ENCODE results near the gene DACH2. TPM values are rescaled to one million over a fixed set of nuclear protein-coding genes. Genes with fewer than 3 reads are reported as not detected.
A peak's percentile ranks its signal among the peaks of the same experiment; 100 is the strongest.

Gene DACH2
- total RNA-seq, 1 donor from 2014 or later: not detected

DNA sequence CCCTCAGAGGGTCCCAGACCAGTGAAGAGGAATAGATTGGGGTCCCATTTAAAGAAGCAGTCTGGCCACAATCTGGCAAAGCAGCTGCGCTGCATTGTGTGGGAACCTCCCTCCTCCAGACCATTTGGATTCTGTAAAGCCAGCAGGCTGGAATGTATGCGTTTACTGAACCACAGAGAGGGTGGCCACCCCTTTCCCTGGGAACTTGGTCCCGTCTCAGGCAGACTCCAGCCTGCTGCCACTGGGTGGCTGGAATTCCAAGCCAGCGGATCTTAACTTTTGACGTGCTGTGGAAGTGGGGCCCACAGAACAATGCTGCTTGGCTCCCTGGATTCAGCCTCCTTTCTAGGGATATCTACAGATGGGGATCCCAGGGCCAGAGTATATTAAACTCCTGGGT is 307.2 kb downstream of the DACH2 start:
- Mint-ChIP-seq H3K27me3 (ENCODE audit: low read depth) (no peaks in the 10 kb centered on the region), H3K9me3 (ENCODE audit: low read depth) (peaks cover 33% of the 10 kb centered on the region), H3K4me1 (ENCODE audit: low read depth) (no peaks in the 10 kb centered on the region), H3K4me3 (ENCODE audit: unreplicated experiment) (no peak overlapping the region), H3K36me3 (ENCODE audit: low read depth) (no peaks in the 10 kb centered on the region), H3K27ac (ENCODE audit: unreplicated experiment) (no peak overlapping the region)
- TF ChIP-seq, protein P1, sequence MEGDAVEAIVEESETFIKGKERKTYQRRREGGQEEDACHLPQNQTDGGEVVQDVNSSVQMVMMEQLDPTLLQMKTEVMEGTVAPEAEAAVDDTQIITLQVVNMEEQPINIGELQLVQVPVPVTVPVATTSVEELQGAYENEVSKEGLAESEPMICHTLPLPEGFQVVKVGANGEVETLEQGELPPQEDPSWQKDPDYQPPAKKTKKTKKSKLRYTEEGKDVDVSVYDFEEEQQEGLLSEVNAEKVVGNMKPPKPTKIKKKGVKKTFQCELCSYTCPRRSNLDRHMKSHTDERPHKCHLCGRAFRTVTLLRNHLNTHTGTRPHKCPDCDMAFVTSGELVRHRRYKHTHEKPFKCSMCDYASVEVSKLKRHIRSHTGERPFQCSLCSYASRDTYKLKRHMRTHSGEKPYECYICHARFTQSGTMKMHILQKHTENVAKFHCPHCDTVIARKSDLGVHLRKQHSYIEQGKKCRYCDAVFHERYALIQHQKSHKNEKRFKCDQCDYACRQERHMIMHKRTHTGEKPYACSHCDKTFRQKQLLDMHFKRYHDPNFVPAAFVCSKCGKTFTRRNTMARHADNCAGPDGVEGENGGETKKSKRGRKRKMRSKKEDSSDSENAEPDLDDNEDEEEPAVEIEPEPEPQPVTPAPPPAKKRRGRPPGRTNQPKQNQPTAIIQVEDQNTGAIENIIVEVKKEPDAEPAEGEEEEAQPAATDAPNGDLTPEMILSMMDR (IDR thresholded peaks at IDR 0.05): no peak
- DNase-seq (ENCODE audit: low spot score): no peak

DNA sequence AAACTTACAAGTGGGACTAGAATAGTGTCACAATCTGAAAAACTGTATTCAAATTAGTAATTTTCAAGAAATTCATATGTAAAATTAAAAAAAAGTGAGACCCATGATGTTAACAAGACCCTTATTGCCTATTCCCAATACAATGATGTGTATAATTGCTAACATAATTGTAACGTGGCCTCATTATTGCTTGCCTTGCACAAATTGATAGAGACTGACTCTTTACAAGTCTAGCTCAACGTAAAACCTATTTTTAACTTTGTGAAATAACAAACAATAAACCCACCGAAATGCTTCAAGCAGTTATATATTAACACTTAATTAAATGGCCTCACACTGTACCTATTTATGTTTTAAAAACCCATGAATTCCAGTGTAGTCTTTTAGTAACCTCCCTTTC is 312.5 kb downstream of the DACH2 start:
- Mint-ChIP-seq H3K27me3 (ENCODE audit: low read depth) (no peaks in the 10 kb centered on the region), H3K27ac (ENCODE audit: unreplicated experiment) (no peak overlapping the region), H3K36me3 (ENCODE audit: low read depth) (no peaks in the 10 kb centered on the region), H3K4me3 (ENCODE audit: unreplicated experiment) (no peak overlapping the region), H3K4me1 (ENCODE audit: low read depth) (no peaks in the 10 kb centered on the region), H3K9me3 (ENCODE audit: low read depth) (peaks cover 10% of the 10 kb centered on the region)
- TF ChIP-seq, protein P1 (IDR thresholded peaks at IDR 0.05): no peak
- DNase-seq (ENCODE audit: low spot score): no peak

DNA sequence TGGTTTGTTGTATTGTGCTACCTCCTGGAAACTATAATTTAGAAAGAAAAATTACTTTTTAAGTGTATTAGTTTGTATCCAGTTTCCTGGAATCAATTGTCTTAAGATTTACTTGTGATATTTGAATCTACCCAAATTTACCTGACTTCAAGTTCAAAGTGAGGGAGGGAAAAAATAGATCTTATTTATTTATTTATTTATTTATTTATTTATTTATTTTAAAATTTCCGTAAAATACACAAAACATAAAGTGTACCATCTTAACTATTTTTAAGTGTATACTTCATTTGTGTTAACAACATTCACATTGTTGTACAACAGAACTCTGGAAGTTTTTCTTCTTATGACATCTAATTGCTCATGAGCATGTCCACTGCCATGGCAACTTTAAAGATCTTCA is 356.0 kb downstream of the DACH2 start:
- Mint-ChIP-seq H3K9me3 (ENCODE audit: low read depth) (no peaks in the 10 kb centered on the region), H3K4me3 (ENCODE audit: unreplicated experiment) (no peak overlapping the region), H3K36me3 (ENCODE audit: low read depth) (no peaks in the 10 kb centered on the region), H3K4me1 (ENCODE audit: low read depth) (no peaks in the 10 kb centered on the region), H3K27me3 (ENCODE audit: low read depth) (peaks cover 2% of the 10 kb centered on the region), H3K27ac (ENCODE audit: unreplicated experiment) (no peak overlapping the region)
- no peak for DNase-seq (ENCODE audit: low spot score)
- TF ChIP-seq, protein P1 (IDR thresholded peaks at IDR 0.05): no peak

DNA sequence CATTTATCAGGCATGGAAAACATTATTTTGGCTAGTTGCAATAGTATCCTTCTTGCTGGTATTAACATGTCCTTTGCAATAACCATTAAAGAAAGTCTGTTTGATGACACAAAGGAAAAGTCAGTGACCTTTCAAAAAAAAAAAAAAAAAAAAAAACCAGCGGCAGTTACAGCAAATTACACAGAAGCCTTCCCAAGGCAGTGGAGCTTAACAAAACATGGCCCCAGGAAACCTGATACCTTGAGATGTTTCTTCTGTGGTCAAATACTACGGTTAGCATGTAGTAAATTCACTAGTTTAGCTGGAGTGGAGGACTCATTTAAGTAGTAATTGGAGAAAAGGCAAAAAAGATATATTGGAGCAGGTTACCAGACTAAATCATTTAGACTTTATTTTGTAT is 359.1 kb downstream of the DACH2 start:
- DNase-seq (ENCODE audit: low spot score): no peak
- H3K27ac Mint-ChIP-seq (ENCODE audit: unreplicated experiment): no peak overlapping the region

DNA sequence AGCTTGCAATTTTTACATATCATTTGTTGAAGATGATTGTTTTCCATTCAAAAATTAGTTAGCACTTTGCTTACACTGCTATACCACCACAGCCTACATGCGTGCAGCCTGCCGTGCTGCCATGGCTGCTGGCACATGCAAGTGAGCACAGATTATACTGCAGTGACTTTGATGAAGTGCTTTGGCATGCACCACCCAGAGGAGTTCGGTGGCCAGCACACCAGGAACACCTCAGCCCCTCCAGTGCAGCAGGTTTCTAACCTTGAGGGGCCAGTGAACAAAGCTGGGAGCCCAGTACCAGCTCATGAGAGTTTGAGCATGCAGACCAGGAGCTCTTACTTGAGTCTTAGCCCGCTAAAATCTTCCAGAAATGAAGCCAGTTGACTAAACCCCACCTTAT is 431.5 kb downstream of the DACH2 start:
- Mint-ChIP-seq H3K27ac (ENCODE audit: unreplicated experiment) (no peak overlapping the region), H3K4me3 (ENCODE audit: unreplicated experiment) (no peak overlapping the region), H3K4me1 (ENCODE audit: low read depth) (no peaks in the 10 kb centered on the region), H3K9me3 (ENCODE audit: low read depth) (no peaks in the 10 kb centered on the region), H3K36me3 (ENCODE audit: low read depth) (no peaks in the 10 kb centered on the region), H3K27me3 (ENCODE audit: low read depth) (no peaks in the 10 kb centered on the region)
- peak; percentile 59 for DNase-seq (ENCODE audit: low spot score)
- TF ChIP-seq, protein P1 (IDR thresholded peaks at IDR 0.05): no peak

More for the DNA sequence above, 359.1 kb downstream of the DACH2 start:
- TF ChIP-seq, protein P1 (IDR thresholded peaks at IDR 0.05): no peak
- Mint-ChIP-seq H3K27me3 (ENCODE audit: low read depth) (no peaks in the 10 kb centered on the region), H3K9me3 (ENCODE audit: low read depth) (no peaks in the 10 kb centered on the region), H3K36me3 (ENCODE audit: low read depth) (no peaks in the 10 kb centered on the region), H3K4me1 (ENCODE audit: low read depth) (no peaks in the 10 kb centered on the region), H3K4me3 (ENCODE audit: unreplicated experiment) (no peak overlapping the region)
